GM12891 (cell line): ENCODE data around the gene SAA1.

Experiments used
- PAX5 ChIP-seq: IDR thresholded peaks from 2 replicates; pipeline ENCODE4 v1.6.1; 2011; ENCODE audit warnings: low read length, moderate library complexity, mild to moderate bottlenecking; ENCODE audit not compliant: insufficient read depth, severe bottlenecking
- POLR2A ChIP-seq: IDR thresholded peaks from 2 replicates; pipeline ENCODE4 v1.6.1; 2011; ENCODE audit warnings: low read depth, low read length, control low read depth
- POLR2AphosphoS5 ChIP-seq: IDR thresholded peaks from 2 replicates; pipeline ENCODE4 v1.6.1; 2011; ENCODE audit warnings: low read depth, low read length, control low read depth
- POU2F2 ChIP-seq: IDR thresholded peaks from 2 replicates; pipeline ENCODE4 v1.6.1; 2011; ENCODE audit warnings: low read depth, mild to moderate bottlenecking, control low read depth, low read length, moderate library complexity
- SPI1 ChIP-seq: IDR thresholded peaks from 2 replicates; pipeline ENCODE4 v1.6.1; 2011; ENCODE audit warnings: low read depth, low read length, control low read depth
- TAF1 ChIP-seq: IDR thresholded peaks from 2 replicates; pipeline ENCODE4 v1.6.1; 2011; ENCODE audit warnings: low read depth, low read length, control low read depth

- TF ChIP-seq POLR2AphosphoS5 (no peak), TAF1 (no peak), POLR2A (no peak), SPI1 (no peak), POU2F2 (no peak), PAX5 (no peak)
Measured at GRCh38 chr11:18315893-18316292, 49.8 kb downstream of the SAA1 start.
